ENCODE measurements around the gene NAALADL2.

Gene NAALADL2

DNA sequence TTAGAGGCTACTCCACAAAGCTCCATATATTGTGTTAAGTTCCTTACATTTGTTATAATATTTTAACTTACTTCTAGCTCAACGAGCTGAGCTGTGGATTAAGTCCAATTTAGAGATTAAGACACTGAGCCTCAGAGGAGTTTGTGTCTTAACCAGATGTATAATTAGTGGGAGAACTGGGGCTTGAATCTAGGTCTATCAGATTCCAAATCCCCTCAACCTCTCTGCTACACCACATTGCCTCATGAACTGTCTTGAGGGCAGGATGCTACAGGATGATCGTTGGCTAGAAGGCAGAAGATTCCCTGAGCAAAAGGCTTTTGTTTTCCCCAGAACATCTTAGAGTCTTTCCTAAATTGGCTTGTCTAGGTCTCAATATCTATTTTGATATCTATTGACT lies 890.8 kb downstream of the NAALADL2 start:
- no peak for TF ChIP-seq CTCF (conservative IDR thresholded peaks at IDR 0.05; ENCODE audit: low read depth, low read length)
- no peak overlapping the region for H3K4me3 ChIP-seq (ENCODE audit: low read length)
- DNase-seq (ENCODE audit: low read depth) = no peak

GRCh38 chr3:175751089-175751488 lies 892.0 kb downstream of the NAALADL2 start:
- TF ChIP-seq CTCF (conservative IDR thresholded peaks at IDR 0.05; ENCODE audit: low read depth, low read length) = no peak
- no peak overlapping the region for H3K4me3 ChIP-seq (ENCODE audit: low read length)
- no peak for DNase-seq (ENCODE audit: low read depth)

- no peak for TF ChIP-seq CTCF (conservative IDR thresholded peaks at IDR 0.05; ENCODE audit: low read depth, low read length)
- no peak for DNase-seq (ENCODE audit: low read depth)
- H3K4me3 ChIP-seq (ENCODE audit: low read length) = no peak overlapping the region
Observed at GRCh38 chr3:175763948-175764347, 904.8 kb downstream of the NAALADL2 start.

- DNase-seq (ENCODE audit: low read depth) = no peak
- TF ChIP-seq CTCF (conservative IDR thresholded peaks at IDR 0.05; ENCODE audit: low read depth, low read length) = no peak
- no peak overlapping the region for H3K4me3 ChIP-seq (ENCODE audit: low read length)
Observed at GRCh38 chr3:175764722-175765121, 905.6 kb downstream of the NAALADL2 start.

- no peak overlapping the region for H3K4me3 ChIP-seq (ENCODE audit: low read length)
- no peak for DNase-seq (ENCODE audit: low read depth)
- TF ChIP-seq CTCF (conservative IDR thresholded peaks at IDR 0.05; ENCODE audit: low read depth, low read length) = no peak
Observed at GRCh38 chr3:175770426-175770825, 911.3 kb downstream of the NAALADL2 start.

- H3K4me3 ChIP-seq (ENCODE audit: low read length) = no peak overlapping the region
- TF ChIP-seq CTCF (conservative IDR thresholded peaks at IDR 0.05; ENCODE audit: low read depth, low read length) = no peak
- no peak for DNase-seq (ENCODE audit: low read depth)
Observed at GRCh38 chr3:175777495-175777894, 918.4 kb downstream of the NAALADL2 start.

GRCh38 chr3:175777965-175778364 lies 918.8 kb downstream of the NAALADL2 start:
- no peak overlapping the region for H3K4me3 ChIP-seq (ENCODE audit: low read length)
- TF ChIP-seq CTCF (conservative IDR thresholded peaks at IDR 0.05; ENCODE audit: low read depth, low read length) = no peak
- DNase-seq (ENCODE audit: low read depth) = no peak

Measured in retinal pigment epithelial cell (primary cell).